GM19035 (cell line): Measurements from ENCODE around the gene AFAP1L1.

Experiments used
- ATAC-seq: cut with Tn5 transposase; IDR thresholded peaks from one replicate; pipeline ENCODE4 v1.9.1; 2021; ENCODE audit not compliant: unreplicated experiment

AFAP1L1 gene

DNA sequence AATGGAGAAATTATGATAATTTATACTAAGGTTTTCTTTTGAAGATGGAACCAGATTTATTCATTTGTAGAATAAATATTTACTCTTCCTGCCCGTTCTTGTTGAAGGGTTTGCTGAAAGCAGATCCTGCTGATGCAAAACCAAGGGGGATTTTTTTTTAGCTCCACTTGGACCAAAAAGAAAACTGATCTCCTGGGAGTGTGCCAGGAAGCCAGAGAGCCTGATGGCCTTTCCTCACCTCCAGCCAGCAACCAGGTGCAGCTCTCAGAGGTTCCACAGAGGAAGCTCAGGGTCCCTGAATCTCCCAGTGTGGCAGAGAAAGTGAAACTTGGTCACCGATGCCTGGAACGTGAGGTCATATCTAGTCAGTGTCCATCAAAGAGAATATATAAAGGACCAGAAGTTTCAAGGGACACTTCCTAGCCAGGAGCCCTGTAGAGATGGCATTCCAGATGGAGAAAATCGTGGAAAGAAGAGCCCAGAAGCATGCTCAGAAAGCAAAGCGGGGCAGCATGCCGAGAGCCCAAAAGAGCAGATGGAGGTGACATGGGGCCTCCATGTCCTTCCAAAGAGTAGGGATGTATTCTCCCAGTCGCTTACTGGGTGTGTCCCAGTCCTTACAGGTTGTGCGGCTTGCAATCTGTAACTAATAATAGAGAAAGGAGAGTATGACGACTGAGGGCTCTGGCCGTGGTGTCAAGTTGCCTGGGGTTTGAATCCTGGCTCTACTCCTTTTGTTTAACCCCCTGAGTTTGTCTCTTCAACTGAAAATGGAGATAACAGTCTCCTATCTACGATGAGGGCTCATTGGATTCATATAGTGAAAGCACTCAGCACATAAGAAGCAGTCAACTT lies 12.2 kb downstream of the AFAP1L1 start:
- ATAC-seq = no peak

DNA sequence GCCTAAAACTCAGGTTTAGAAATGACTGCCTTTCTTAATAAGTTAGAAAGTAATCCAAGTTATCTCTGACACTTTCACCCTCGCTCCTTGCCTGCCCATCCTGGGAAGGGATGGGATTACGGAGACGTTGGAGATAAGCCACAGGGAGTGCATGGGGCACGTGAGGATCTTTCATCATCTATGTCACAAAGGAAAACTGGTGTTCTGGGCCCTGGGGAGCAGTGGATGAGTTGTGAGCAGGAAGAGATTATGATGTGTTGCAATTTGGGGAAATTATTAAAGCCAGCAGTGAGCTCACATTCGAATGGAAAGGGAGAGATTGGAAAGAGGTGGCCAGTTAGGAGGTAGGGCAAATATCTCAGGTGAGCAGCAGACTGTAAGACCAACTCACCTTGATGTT lies 12.8 kb downstream of the AFAP1L1 start:
- no peak for ATAC-seq

- ATAC-seq = no peak
Measured at GRCh38 chr5:149285153-149285552, 13.5 kb downstream of the AFAP1L1 start.

- ATAC-seq = no peak
Measured at GRCh38 chr5:149288436-149288835, 16.8 kb downstream of the AFAP1L1 start.

GRCh38 chr5:149289301-149289700 lies 17.6 kb downstream of the AFAP1L1 start:
- no peak for ATAC-seq

- no peak for ATAC-seq
Measured at GRCh38 chr5:149294872-149295829, 23.5 kb downstream of the AFAP1L1 start.

GRCh38 chr5:149297340-149298025 lies 25.8 kb downstream of the AFAP1L1 start:
- ATAC-seq = no peak

DNA sequence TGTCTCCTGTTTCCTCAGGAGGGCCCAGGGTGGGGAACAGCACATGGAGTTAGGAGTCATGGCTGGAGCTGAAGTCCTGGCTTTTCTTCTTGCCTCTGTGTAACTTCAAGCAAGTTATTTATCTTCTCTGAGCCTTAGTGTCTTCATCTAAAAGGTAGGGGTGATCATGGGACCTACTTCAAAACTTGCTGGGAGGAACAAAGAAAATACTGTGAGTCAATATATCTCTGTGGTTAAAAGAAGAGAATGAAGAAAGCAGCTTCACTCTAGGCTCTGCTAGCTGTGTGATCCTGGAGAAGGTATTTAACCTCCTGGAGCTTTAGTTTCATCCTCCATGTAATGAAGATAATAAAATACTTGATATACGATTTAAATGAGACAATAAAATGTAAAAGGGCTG lies 26.5 kb downstream of the AFAP1L1 start:
- no peak for ATAC-seq

- ATAC-seq = no peak
Measured at GRCh38 chr5:149298842-149299404, 27.3 kb downstream of the AFAP1L1 start.

GRCh38 chr5:149299451-149300054 lies 27.9 kb downstream of the AFAP1L1 start:
- ATAC-seq = no peak

DNA sequence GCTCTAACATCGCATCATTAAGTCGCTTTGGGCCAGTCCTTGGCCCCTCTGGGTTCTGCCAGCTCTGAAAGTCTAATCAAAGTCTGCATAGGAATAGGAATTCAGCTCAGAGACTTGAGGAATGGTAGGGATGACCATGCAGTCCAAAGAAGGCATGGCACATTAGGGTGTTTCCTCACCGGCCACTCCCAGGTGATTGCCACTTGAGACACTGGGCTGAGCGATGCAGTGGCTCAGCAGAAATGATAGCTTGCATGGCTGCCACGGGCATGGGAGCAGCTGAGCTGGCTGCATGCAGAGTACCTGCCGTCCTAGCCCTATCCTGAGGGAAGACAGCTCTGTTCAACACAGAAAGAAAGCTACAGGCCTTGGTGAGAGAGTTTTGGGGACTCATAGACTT lies 28.8 kb downstream of the AFAP1L1 start:
- no peak for ATAC-seq

GRCh38 chr5:149301049-149301743 lies 29.5 kb downstream of the AFAP1L1 start:
- no peak for ATAC-seq

DNA sequence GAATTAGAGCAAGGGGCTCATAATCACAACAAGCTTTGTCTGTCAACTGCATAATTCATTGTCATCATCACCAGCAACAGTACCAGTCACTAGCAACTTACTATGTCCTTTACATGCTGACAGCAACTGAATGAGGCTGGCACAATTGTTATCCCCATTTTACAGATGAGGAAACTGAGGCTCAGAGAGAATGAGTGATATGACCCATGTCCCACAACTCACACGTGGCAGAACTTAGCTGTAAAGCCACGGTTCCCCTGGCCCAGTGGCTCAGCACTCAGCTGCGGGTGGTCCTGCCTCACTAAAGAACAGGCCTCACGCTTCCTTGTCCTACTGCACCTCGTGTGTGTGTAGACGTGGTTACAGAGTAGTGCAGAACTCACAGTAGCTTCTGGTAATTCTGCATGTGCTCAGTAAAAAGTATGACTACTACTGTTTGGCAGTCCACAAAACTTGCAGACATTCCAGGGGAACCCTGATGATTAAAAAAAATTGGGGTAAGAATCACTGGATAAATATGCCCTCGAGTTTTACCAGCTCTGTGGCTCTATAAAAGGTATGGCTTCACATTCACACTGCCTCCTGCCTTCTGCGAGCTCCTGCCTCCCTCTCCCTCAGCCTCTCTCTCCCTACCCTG lies 30.2 kb downstream of the AFAP1L1 start:
- no peak for ATAC-seq

GRCh38 chr5:149302641-149303040 lies 31.0 kb downstream of the AFAP1L1 start:
- ATAC-seq = no peak

- no peak for ATAC-seq
Measured at GRCh38 chr5:149303210-149303609, 31.6 kb downstream of the AFAP1L1 start.

GRCh38 chr5:149304195-149305078 lies 32.8 kb downstream of the AFAP1L1 start:
- no peak for ATAC-seq

GRCh38 chr5:149309354-149309753 lies 37.7 kb downstream of the AFAP1L1 start:
- no peak for ATAC-seq

GRCh38 chr5:149310488-149310887 lies 38.8 kb downstream of the AFAP1L1 start:
- no peak for ATAC-seq
